Body of pancreas (tissue), 4 donors: ENCODE results near the gene CACNA1E. TPM values are rescaled to one million over a fixed set of nuclear protein-coding genes. Genes with fewer than 3 reads are reported as not detected.

Source experiments
- ATAC-seq: fragments of 150-250 bp; one replicate; pipeline ENCODE4 v1.9.1; 2016
- DNase-seq, 4 donors: peaks; one replicate each; pipeline ENCODE4 v3.0.0-alpha.2; 2019
- H3K27ac ChIP-seq, 4 donors: fragments of 200-600 bp; sonication (generic); 1 replicate in 3 of 4; 2 replicates in 1 of 4; pipeline versions ENCODE4 v1.5.1 to v1.6.1; 2016 to 2019; ENCODE audit warnings: mild to moderate bottlenecking in 1 of 4, mixed read lengths in 1 of 4, moderate library complexity in 1 of 4
- H3K27me3 ChIP-seq, 2 donors: fragments of 200-600 bp; sonication (generic); one replicate each; pipeline ENCODE4 v1.6.0; 2016; ENCODE audit warnings: mild to moderate bottlenecking in 1 of 2
- H3K36me3 ChIP-seq, 2 donors: fragments of 200-600 bp; sonication (generic); replicated peaks in 1 of 2; 2 replicates each; pipeline ENCODE4 v1.5.1; 2016; ENCODE audit warnings: low read depth in 2 of 2; ENCODE audit not compliant: insufficient read depth in 1 of 2
- H3K4me1 ChIP-seq: fragments of 200-600 bp; sonication (generic); one replicate; pipeline ENCODE4 v1.6.0; 2016
- H3K4me3 ChIP-seq, 2 donors: fragments of 200-600 bp; sonication (generic); 1 replicate in 1 of 2; 2 replicates in 1 of 2; pipeline ENCODE4 v1.5.1; 2016 to 2019
- H3K9me3 ChIP-seq, 3 donors: fragments of 200-600 bp; sonication (generic); 1 replicate in 2 of 3; 2 replicates in 1 of 3; pipeline ENCODE4 v1.5.1; 2016
- CTCF ChIP-seq, 7 experiments: fragments of 450-650 bp in 4 of 7; fragments of 200-600 bp in 3 of 7; sonication (generic) in 3 of 7; IDR thresholded peaks; one replicate each; pipeline ENCODE4 v1.5.1; 2016 to 2019; ENCODE audit warnings: antibody characterized with exemption in 7 of 7
- POLR2A ChIP-seq, 3 donors: fragments of 450-650 bp; IDR thresholded peaks; one replicate each; pipeline ENCODE4 v1.6.1; 2016; ENCODE audit warnings: antibody characterized with exemption in 3 of 3, mild to moderate bottlenecking in 2 of 3
- WGBS, 2 donors: methylation state at CpG; one replicate each; pipeline ENCODE4 v1.1.5; 2017; 5-methylcytosine and 5-hydroxymethylcytosine counted together
- intact Hi-C: fragments of 100-400 bp; cut with DNase I; formaldehyde crosslinking; loops from one replicate; pipeline ENCODE4 v1.15.1; 2023
- total RNA-seq, 2 donors: library from RNA; depleted of rRNA; stranded (reverse); fragments of >200 nt; gene quantifications; one replicate each; pipeline ENCODE4 v1.1.0, GENCODE V29; 2016

CACNA1E gene
- total RNA-seq, 2 donors from 2014 or later: 1.0 TPM; not detected in 1

GRCh38 chr1:181656491-181656890, 173.2 kb downstream of the CACNA1E start:
- Histone ChIP-seq H3K27ac (no peak overlapping the region), H3K4me3 (no peak overlapping the region), H3K4me1 (no peaks in the 10 kb centered on the region), H3K9me3 (no peaks in the 10 kb centered on the region), H3K27me3 (no peaks in the 10 kb centered on the region), H3K36me3 (no peaks in the 10 kb centered on the region)
- no peak for ATAC-seq
- WGBS, 2 donors: 38 to 73% methylated on average over 2 of the region's 2 CpGs
- TF ChIP-seq CTCF (IDR thresholded peaks at IDR 0.05) (no peak), POLR2A (IDR thresholded peaks at IDR 0.05) (no peak)
- no peak for DNase-seq
- intact Hi-C loops: no loop called here

- ATAC-seq: no peak
- no peak for TF ChIP-seq CTCF (IDR thresholded peaks at IDR 0.05)
- no peak for TF ChIP-seq POLR2A (IDR thresholded peaks at IDR 0.05)
- WGBS, 2 donors: 76 to 77% methylated on average over 4 of the region's 4 CpGs
- H3K27ac ChIP-seq: no peak overlapping the region
- H3K9me3 ChIP-seq: no peaks in the 10 kb centered on the region
- H3K36me3 ChIP-seq: no peaks in the 10 kb centered on the region
- no peaks in the 10 kb centered on the region for H3K4me1 ChIP-seq
- no peak overlapping the region for H3K4me3 ChIP-seq
- H3K27me3 ChIP-seq: no peaks in the 10 kb centered on the region
- DNase-seq: no peak
- intact Hi-C loops: no loop called here
These were observed 175.3 kb downstream of the CACNA1E start for GRCh38 chr1:181658581-181658980.

DNA sequence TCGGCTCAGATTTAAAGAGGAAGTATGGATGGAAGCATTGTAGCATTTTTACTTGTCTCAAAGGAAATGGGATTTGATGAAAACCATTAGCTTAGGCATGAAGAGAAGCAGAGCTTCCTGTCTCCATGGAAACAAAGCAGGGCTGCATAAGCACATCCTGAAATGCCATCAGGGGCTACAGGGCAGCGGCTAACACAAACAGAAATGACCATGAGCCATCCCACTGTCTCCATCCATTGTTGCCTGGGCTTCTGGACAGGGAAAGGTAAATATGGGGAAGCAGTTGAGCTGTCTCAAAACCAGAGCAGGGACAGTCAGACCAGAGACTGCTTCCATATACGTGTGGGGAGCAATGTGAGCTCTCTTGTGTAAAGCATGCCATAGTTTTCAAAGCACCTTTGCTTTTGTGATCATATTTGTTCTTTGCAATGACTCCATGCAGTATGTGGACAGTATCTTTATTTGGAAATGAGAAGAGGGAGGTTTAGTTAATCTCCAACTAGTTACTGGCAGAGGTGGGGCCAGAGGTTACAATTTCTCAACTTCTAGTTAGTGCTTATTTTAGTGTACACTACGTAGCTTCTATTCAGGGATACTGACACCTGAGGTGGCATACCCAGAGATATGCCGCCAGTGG, 176.1 kb downstream of the CACNA1E start:
- DNase-seq (no peak), ATAC-seq (no peak)
- H3K4me1 ChIP-seq: no peaks in the 10 kb centered on the region
- no peaks in the 10 kb centered on the region for H3K36me3 ChIP-seq
- H3K9me3 ChIP-seq: no peaks in the 10 kb centered on the region
- no peak overlapping the region for H3K27ac ChIP-seq
- 33 to 50% methylated on average over 5 of the region's 5 CpGs for WGBS, 2 donors
- intact Hi-C loops: no loop called here
- no peaks in the 10 kb centered on the region for H3K27me3 ChIP-seq
- no peak for TF ChIP-seq CTCF (IDR thresholded peaks at IDR 0.05)
- TF ChIP-seq POLR2A (IDR thresholded peaks at IDR 0.05): no peak
- no peak overlapping the region for H3K4me3 ChIP-seq

- H3K9me3 ChIP-seq: no peaks in the 10 kb centered on the region
- intact Hi-C loops: no loop called here
- no peaks in the 10 kb centered on the region for H3K27me3 ChIP-seq
- no peak for TF ChIP-seq CTCF (IDR thresholded peaks at IDR 0.05)
- TF ChIP-seq POLR2A (IDR thresholded peaks at IDR 0.05): no peak
- no peaks in the 10 kb centered on the region for H3K36me3 ChIP-seq
- DNase-seq (no peak), ATAC-seq (no peak)
- H3K4me1 ChIP-seq: no peaks in the 10 kb centered on the region
- 56 to 59% methylated on average over 3 of the region's 3 CpGs for WGBS, 2 donors
- H3K4me3 ChIP-seq: no peak overlapping the region
- no peak overlapping the region for H3K27ac ChIP-seq
These were observed 177.3 kb downstream of the CACNA1E start for GRCh38 chr1:181660621-181661020.

DNA sequence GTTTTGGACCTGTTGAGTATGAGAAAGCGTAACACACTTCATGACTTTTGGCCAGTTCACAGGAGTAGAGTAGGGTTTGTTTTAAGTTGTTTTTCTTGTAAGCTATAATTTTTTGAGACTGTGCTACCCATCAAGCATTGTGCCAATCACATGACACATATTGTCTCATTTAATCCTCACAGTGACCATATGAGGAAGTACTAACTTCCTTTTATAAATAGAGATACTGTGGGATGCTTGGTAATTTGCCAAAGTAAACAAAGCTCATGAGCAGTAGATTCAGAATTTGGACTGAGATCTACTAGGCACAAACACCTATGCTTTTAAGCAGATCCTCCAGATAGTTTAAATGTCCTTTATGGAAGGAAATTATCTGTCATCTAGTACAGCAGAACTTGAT, 178.3 kb downstream of the CACNA1E start:
- no peaks in the 10 kb centered on the region for H3K36me3 ChIP-seq
- intact Hi-C loops: no loop called here
- ATAC-seq (no peak), DNase-seq (no peak)
- no peak overlapping the region for H3K27ac ChIP-seq
- H3K9me3 ChIP-seq: no peaks in the 10 kb centered on the region
- H3K4me3 ChIP-seq: no peak overlapping the region
- no peak for TF ChIP-seq POLR2A (IDR thresholded peaks at IDR 0.05)
- TF ChIP-seq CTCF (IDR thresholded peaks at IDR 0.05): no peak
- 91 to 100% methylated on average over 1 of the region's 1 CpG for WGBS, 2 donors
- H3K27me3 ChIP-seq: no peaks in the 10 kb centered on the region
- H3K4me1 ChIP-seq: no peaks in the 10 kb centered on the region
